Measurements from ENCODE around the gene PTPRN2. TPM values are rescaled to one million over a fixed set of nuclear protein-coding genes. Genes with fewer than 3 reads are reported as not detected.

Gene PTPRN2
- total and polyA plus RNA-seq, 9 of the 15 experiments (the other 6 are each of a cell fraction or from before 2014, with no cell fraction given) = not detected

DNA sequence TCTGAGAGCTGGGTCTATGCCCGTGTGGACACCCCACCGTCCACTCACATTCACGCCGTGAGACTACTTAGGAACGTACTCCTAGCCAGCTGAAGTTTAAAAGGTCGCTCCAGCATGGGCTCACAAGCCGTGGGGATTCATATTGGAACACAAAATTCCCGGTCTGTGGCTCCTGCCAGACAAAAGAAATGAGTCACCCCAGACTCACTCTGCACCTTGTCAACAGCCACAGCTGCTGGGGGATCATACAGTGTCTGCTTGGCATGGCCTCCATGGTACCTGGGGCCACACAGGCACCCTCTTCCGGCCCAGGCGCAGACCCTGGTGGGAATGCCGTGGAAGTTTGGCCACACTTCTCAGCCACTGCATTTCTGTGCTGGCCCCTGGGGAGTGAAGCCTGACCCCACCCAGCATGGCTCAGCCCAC lies 1022.4 kb downstream of the PTPRN2 start:
- H4K20me1 ChIP-seq (replicated peaks; ENCODE audit: control insufficient read depth, insufficient read depth, low read length) = no peaks in the 10 kb centered on the region; the same call in 1 of the 2 replicates
- H3K27me3 ChIP-seq (ENCODE audit: control insufficient read depth in 2 of 2, insufficient read depth in 2 of 2, low read length in 2 of 2) = peaks cover 36 to 68% of the 10 kb centered on the region in 2 experiments
- no peaks in the 10 kb centered on the region; a peak in 1 of 5 replicates for H3K4me1 ChIP-seq (replicated peaks in 1 of 2; ENCODE audit: control insufficient read depth in 2 of 2, insufficient read depth in 2 of 2, low read length in 2 of 2)
- no peaks in the 10 kb centered on the region for H3K9me1 ChIP-seq (ENCODE audit: control insufficient read depth, insufficient read depth, low read length)
- H3K9ac ChIP-seq (ENCODE audit: insufficient read depth in 1 of 2, low read depth in 2 of 2, low read length in 2 of 2) = no peak overlapping the region
- no TSS peak for BruUV-seq (replicated peaks)
- ATAC-seq = no peak
- in situ Hi-C loops (cut with MboI) = no loop called here
- H3K9me3 ChIP-seq (replicated peaks; ENCODE audit: control insufficient read depth, insufficient read depth, low read depth, low read length) = peaks cover 8% of the 10 kb centered on the region
- ChIA-PET POLR2A (no interaction called here), CTCF (ENCODE audit: low intra/inter-chr PET ratio) (no interaction called here)
- H3K4me3 ChIP-seq = no peak overlapping the region
- no peaks in the 10 kb centered on the region for H3K79me2 ChIP-seq (ENCODE audit: control insufficient read depth, insufficient read depth, low read length)
- no peak for FAIRE-seq
- intact Hi-C loops (cut with micrococcal nuclease) = no loop called here
- no peaks in the 10 kb centered on the region for H3K36me3 ChIP-seq (ENCODE audit: control insufficient read depth, insufficient read depth, low read length)
- TF ChIP-seq MCM5 (IDR thresholded peaks at IDR 0.05; ENCODE audit: low read depth) (no peak), ZNF324 (CRISPR knock-in tag; IDR thresholded peaks at IDR 0.05) (no peak), MCM7 (IDR thresholded peaks at IDR 0.05) (no peak), JUNB (CRISPR knock-in tag; conservative IDR thresholded peaks at IDR 0.05) (no peak), SAFB (IDR thresholded peaks at IDR 0.05; ENCODE audit: borderline replicate concordance, low read depth, low read length) (no peak), SP2 (IDR thresholded peaks at IDR 0.05; ENCODE audit: extremely low read depth, low read depth, low read length, poor library complexity, severe bottlenecking) (no peak), BDP1 (IDR thresholded peaks at IDR 0.05; ENCODE audit: insufficient read depth, insufficient read length) (no peak), ZHX1 (conservative IDR thresholded peaks at IDR 0.05; ENCODE audit: low read length) (no peak), MTF1 (CRISPR knock-in tag; IDR thresholded peaks at IDR 0.05; ENCODE audit: borderline replicate concordance) (no peak), THRA (IDR thresholded peaks at IDR 0.05) (no peak)
- TF ChIP-seq, protein P1, sequence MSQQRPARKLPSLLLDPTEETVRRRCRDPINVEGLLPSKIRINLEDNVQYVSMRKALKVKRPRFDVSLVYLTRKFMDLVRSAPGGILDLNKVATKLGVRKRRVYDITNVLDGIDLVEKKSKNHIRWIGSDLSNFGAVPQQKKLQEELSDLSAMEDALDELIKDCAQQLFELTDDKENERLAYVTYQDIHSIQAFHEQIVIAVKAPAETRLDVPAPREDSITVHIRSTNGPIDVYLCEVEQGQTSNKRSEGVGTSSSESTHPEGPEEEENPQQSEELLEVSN (IDR thresholded peaks at IDR 0.05; ENCODE audit: borderline replicate concordance in 1 of 2, extremely low read depth in 1 of 2, insufficient read depth in 1 of 2, insufficient read length in 1 of 2, low read depth in 1 of 2, low read length in 1 of 2, poor library complexity in 1 of 2, severe bottlenecking in 1 of 2) = no peak
- TF ChIP-seq, protein P2, sequence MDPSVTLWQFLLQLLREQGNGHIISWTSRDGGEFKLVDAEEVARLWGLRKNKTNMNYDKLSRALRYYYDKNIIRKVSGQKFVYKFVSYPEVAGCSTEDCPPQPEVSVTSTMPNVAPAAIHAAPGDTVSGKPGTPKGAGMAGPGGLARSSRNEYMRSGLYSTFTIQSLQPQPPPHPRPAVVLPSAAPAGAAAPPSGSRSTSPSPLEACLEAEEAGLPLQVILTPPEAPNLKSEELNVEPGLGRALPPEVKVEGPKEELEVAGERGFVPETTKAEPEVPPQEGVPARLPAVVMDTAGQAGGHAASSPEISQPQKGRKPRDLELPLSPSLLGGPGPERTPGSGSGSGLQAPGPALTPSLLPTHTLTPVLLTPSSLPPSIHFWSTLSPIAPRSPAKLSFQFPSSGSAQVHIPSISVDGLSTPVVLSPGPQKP (CRISPR knock-in tag; IDR thresholded peaks at IDR 0.05) = no peak
- WGBS (ENCODE audit: insufficient coverage, low coverage, missing lambda C conversion rate) = 7% methylated on average over 11 of the region's 11 CpGs
- no peak for DNase-seq (ENCODE audit: extremely low read depth in 1 of 4, low spot score in 3 of 4)
- no peak overlapping the region for H3K27ac ChIP-seq (ENCODE audit: extremely low read depth, low read depth, low read length)
- H2AFZ ChIP-seq (ENCODE audit: low read depth, low read length) = no peak overlapping the region
- no peak overlapping the region for H3K4me2 ChIP-seq (ENCODE audit: insufficient read depth, low read length)
